22Rv1 (cell line): ENCODE data around the gene SEZ6.
A peak's percentile ranks its signal among the peaks of the same experiment; 100 is the strongest.

Experiments used
- H3K27ac ChIP-seq: fragments of 450-650 bp; 2 replicates; pipeline ENCODE4 v1.5.1; 2017
- ZFX ChIP-seq: fragments of 450-650 bp; IDR thresholded peaks from 2 replicates; pipeline ENCODE4 v1.6.1; 2017; ENCODE audit warnings: antibody characterized with exemption, borderline replicate concordance
- TF ChIP-seq, protein P1 (sequence below): fragments of 450-650 bp; IDR thresholded peaks from 2 replicates; pipeline ENCODE4 v1.5.1; 2017; ENCODE audit warnings: mild to moderate bottlenecking

The SEZ6 gene

DNA sequence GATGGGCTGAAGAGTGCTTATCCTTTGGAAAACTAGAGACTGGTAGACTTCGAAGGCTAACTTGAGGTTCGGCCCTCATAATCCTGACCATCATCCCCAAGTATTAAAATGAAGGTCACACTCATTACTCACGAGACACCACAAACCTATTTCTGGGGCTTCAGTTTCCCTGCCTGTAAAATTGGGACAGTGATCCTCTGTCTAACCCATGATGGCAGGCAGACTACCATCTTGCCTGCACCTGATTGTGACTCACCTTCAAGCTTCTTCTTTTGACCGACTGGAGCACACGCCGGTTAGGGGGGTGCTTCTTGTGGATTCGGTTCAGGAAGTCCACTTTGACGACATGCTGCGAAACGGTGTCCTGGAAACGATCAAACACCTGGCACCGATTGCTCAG, 88.8 kb downstream of the SEZ6 start:
- H3K27ac ChIP-seq, result no peak overlapping the region
- TF ChIP-seq, protein P1, sequence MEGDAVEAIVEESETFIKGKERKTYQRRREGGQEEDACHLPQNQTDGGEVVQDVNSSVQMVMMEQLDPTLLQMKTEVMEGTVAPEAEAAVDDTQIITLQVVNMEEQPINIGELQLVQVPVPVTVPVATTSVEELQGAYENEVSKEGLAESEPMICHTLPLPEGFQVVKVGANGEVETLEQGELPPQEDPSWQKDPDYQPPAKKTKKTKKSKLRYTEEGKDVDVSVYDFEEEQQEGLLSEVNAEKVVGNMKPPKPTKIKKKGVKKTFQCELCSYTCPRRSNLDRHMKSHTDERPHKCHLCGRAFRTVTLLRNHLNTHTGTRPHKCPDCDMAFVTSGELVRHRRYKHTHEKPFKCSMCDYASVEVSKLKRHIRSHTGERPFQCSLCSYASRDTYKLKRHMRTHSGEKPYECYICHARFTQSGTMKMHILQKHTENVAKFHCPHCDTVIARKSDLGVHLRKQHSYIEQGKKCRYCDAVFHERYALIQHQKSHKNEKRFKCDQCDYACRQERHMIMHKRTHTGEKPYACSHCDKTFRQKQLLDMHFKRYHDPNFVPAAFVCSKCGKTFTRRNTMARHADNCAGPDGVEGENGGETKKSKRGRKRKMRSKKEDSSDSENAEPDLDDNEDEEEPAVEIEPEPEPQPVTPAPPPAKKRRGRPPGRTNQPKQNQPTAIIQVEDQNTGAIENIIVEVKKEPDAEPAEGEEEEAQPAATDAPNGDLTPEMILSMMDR, result no peak
- no peak for TF ChIP-seq ZFX

DNA sequence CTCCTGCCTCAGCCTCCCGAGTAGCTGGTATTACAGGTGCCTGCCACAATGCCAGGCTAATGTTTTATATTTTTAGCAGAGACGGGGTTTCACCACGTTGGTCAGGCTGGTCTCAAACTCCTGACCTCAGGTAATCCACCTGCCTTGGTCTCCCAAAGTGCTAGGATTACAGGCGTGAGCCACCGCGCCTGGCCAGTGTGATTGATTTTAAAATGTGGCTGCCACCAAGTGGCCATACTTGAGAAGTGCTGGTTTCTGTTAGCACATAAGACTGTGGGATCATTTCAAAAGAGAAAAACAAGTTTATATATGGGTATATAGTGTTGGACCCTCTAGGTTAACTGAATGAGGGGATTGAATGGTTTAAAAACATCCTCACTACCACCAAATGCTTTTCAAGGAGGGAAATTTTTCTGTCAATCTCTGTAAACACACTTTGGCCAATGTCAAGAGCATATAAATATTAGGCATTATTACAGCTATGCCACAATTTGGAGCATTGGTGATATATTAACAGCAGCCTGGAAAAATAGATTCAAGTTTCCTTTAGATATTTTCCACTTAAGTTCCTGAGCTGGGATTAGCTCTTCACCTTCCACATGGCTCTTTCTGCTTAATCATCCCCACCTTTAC, 89.4 kb downstream of the SEZ6 start:
- TF ChIP-seq, protein P1, result peak; percentile 83
- TF ChIP-seq ZFX, result no peak
- peak overlapping the region; percentile 22; the same call in 1 of the 2 replicates for H3K27ac ChIP-seq

DNA sequence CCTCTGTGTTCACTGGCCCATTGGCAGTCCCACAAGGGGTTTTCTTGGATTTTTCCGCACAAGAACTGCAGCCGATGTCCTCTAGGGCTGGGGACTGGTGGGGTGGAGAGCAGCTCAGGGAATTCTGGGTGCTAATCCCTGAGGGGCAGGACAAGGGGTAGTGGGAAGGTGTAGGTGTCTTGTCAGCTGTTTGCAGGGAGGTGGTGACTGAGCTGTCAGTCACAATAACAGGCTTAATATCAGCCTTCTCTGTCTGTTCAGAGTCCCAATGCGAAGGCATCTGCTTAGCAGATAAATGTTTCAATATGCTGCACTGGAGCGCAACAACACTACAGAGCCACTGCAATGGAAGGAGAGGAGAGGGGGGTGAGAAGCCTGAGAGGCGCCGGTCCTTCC, 92.9 kb downstream of the SEZ6 start:
- TF ChIP-seq, protein P1, result no peak
- no peak overlapping the region for H3K27ac ChIP-seq

DNA sequence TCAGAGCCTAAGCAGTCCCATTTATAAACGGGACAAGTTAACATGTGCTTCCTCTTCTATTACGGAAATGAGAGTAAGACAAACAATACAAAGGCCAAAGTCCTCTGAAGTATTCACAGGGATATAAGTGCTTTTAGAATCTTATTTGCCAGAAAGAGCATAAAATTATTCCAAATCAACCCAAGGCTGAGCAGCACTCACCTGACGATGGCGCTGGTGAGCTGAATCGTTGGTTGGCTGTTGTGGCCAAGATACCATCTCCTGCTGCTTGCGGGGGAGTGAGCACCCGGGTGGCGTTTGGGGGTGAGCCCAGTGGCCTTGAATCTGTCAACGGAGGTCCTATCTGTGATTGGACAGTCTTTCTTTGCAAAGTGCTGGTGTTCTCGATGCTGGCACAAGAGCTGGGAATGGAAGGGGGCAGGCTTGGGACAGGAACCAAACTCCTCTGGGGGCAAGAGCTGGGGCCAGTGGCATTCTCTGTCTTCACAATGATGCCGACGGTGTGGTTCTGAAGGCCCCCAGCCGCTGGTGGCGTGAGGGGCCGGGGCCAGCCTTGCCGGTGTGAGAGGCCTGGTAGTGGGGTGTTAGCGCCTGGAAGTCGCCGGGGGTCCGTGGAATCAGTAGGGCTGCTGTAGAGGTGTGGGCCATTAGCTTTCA, 93.4 kb downstream of the SEZ6 start:
- no peak overlapping the region for H3K27ac ChIP-seq
- no peak for TF ChIP-seq ZFX
- TF ChIP-seq, protein P1, result peak; percentile 74

DNA sequence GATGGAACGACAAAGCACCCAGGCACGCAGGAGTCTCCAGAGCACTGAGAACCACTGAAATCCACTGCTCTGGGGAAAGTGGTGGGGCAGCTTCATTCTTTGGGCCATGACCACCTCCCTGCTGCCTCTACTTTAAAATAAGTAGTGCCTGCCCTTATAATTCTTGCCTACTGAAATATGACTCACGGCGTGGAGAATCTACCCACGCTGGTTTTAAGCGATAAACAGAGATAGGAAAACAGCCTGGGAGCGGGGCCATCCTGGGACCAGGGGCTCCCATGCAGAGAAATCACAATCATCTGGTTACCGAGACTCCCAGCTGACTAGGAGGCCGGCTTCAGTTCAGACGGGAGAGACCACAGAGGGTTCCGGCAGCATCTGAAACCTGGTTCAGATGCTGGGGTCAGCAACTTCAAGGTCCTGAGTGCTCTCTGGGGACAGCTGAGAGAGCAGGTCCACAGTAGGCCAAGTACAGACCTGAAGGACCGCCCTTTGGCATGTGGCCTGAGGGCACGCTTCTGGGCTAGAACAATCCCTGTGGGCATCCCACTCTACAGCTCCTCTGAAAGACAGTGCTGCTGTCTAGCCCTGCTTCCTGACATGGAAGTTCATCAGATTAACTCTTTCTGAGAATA, 94.3 kb downstream of the SEZ6 start:
- no peak for TF ChIP-seq ZFX
- TF ChIP-seq, protein P1, result no peak
- no peak overlapping the region for H3K27ac ChIP-seq

DNA sequence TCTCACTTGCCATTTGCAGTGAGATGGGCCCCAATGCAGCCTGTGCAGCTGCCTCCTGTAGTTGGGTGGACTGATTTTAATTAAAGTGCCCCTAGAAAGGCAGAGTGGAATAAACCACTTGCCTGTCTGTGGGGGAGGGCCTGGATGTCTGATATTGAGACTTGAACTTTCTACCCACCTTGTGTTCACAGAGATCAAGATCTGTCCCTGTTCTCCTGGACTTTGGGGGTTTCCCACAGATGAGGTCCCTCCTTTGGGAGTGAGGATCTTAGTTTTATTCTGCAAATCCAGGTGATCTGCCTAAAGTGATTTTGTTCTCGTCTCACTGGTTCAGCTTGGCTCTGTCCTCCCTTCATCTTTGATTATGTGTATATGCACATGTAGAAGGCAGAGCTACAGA, 95.3 kb downstream of the SEZ6 start:
- H3K27ac ChIP-seq, result no peak overlapping the region
- no peak for TF ChIP-seq ZFX
- TF ChIP-seq, protein P1, result no peak

DNA sequence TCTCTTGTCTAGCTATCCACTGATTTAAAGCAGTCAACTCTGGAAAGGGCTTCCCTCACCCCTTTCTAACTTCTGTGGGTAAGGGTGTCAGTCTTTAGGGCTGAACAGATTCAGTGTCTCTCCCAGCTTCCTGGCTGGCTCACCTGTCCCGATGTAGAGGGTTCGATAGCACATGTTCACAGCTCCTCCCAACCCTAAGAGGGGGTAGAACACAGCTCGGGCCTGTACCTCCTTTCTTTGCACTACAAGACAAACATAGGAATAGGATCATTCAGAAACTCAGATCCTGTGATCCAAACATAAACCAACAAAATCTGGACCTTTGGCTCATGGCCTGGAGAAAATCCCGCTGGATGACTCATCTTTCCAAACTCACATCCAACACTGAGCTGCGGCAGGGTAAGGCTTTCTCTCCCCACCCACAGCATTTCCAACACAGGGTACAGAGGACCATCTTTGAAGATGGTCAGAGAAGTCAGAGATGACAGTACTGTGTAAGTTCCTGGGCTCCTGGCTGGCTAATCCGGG, 97.1 kb downstream of the SEZ6 start:
- H3K27ac ChIP-seq, result peak overlapping the region; percentile 12; the same call in 1 of the 2 replicates
- TF ChIP-seq ZFX, result no peak
- TF ChIP-seq, protein P1, result no peak
